Activated T-helper 9 cell treated with anti-CD3 and anti-CD28 coated beads, Interleukin-2, amount 50 U/mL, for 16 hours (primary cell): ENCODE measurements around the gene AGO3.

Experiments
- DNase-seq: peaks from one replicate; pipeline ENCODE4 v3.0.0-alpha.2; 2020; ENCODE audit warnings: low read depth

The AGO3 gene

DNA sequence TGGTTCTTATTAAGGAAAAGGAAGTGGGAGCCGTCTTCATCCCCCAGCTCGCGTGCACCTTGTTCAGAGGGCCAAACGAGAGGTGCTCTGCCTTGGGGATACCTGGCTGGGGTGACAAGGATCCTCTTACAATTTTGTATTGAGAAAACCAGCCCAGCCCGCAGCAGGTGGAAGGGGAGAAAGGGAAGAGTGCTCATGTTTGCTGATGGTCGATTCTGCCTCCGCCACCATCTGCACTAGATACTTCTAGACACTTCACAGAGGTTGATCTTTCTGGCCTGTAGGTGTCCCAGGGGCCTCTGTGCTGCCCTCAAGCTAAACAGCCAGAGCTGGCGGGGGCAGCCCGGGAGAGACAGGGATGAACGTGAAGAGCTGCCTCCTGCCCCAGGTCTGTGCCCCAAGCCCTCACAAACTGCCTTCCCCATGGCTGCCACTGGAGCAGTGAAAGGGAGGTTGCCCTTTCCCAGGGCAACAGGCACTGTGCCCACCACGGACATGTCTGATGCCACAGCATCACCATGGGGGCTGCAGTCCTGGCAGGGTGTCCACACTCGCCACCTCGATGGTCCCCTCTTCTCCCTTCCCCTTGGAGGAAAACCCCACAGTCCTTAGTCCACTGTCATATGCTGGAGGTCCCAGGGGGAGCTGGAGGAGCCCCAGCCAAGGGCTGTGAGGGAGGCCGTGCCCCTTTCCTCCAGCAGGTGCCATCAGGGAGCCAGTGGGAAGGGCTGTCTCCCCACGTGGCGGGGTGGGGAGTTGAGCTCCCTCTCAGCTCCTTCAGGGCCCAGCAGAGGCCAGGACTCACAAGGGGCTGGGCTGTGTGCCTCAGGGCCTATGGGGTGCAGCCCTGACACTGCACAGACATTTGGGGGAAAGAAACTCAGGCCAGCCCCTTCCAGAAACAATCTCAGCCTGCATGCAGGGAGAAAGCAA, 165.9 kb downstream of the AGO3 start:
- DNase-seq: no peak

DNA sequence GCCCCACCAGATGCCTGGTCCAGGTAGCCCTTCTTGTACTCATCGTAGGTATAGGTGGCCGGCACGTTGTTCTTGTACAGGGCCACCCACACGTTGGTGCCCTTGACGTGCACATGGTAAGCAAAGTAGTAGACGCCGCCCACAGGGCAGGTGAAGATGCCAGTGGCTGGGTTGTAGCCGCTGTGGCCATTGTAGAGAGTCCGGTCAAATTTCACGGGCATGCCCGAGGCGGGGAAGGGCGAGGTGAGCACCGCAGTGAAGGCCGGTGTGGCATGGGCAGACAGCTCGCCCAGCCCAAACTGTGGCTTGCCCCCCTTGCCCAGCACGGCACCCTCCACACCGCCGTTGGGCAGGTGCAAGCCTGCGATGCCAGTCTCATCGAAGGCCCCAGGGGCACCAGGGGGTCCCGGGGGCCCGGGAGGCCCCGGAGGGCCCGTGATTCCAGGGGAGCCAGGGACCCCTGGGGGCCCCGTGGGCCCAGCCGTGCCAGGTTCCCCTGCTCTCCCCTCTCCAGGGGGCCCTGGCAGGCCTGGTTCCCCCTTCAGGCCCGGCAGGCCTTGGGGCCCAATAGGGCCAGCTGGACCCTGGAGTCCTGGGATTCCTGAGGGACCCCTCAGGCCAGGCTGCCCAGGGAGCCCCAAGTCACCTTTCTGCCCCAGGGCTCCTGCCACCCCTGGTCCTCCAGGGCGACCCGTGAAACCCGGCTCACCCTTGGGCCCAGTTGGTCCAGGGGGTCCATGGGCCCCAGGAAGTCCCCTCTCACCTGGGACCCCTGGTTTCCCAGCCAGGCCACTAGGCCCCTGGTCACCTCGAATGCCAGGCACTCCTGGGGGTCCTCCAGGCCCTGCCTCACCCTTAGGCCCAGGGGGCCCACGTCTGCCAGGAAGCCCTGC, 167.0 kb downstream of the AGO3 start:
- DNase-seq: no peak

DNA sequence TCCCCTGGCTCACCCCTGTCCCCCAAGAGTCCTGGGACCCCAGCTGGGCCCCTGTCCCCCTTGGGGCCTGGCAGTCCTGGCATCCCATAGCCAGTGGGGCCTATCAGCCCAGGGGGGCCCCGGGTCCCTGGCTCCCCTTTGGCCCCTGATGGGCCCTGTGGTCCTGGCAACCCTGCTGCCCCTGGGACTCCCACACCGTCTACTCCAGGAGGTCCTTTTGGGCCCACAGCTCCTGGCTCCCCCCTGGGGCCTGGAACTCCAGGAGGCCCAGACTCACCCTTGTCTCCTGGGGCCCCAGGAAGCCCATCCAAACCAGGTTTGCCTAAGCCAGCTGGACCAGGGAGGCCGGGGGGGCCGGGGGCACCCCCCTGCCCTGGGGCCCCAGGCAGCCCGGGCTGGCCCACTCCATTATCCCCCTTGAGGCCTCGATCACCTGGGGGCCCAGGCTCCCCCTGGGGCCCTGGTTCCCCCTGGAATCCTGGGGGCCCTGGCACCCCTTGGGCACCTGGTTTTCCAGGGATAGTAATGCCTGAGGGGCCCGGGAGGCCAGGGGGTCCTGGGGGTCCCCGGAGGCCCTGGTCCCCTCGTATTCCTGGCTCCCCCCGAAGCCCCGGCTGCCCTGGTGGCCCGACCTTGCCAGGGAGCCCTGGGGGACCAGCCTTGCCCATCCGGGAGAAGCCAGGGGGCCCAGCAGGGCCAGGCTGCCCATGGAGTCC, 167.9 kb downstream of the AGO3 start:
- no peak for DNase-seq

DNA sequence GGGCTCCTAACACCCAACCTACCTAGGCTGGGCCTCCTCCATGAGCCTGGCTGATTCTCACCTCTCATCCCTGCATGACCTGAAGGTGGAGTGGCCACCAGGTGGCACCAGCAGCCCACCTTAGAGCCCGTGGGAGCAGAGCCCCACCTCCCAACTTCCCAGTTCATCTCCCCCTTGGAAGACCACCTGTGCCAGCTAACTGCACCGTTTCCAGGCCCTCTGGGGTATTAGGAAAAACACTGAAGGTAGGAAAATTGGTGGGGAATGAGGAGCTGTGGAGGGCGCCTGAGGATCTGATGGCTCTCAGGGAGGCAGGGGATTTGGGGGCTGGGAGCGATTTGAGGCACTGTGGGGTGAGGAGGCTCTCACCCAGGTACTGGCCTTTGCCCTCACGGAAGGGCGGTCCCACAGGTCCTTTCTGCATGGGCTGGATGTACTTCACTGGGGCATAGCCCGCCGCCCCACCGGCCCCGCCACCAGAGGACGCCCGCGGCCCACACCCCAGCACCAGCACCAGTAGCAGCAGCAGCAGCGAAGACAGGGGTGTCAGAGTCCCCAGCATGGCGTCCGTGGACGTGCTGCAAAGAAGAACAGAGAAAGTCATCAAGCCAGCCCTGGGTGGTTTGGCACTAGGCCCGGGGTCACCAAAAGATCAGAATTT, 168.9 kb downstream of the AGO3 start:
- peak; percentile 62 for DNase-seq

DNA sequence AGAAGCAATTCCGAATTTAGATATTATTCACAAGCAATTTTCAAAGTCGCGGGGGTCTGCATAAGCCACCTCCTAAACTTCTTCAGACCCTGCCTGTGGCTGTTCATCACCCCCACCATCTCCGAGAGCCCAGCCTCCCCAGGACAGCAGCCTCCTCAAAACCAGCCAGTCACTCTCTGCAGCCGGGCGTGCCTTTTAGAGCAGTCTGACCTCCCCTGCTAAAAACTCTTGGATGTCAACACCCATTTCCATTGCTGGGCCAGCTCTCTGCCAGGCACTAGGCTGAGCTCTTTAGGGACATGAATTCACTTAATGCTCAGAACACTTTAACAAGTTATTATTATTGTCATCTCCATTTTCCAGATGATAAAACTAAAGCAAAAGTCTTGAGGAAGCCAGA, 169.5 kb downstream of the AGO3 start:
- no peak for DNase-seq

DNA sequence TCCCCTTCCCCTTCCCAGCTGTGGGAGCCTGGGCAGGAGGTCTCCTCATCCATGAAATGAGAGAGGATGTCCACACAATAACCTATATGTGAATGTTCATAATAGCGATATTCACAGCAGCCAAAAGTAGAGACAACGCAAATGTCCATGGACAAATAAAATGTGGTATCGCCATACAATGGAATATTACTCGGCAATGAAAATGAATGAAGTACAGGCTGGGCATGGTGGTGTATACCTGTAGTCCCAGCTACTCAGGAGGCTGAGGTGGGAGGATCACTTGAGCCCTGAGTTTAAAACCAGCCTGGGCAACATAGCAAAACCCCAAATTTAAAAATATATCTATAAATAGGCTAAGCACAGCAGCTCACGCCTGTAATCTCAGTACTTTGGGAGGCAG, 170.6 kb downstream of the AGO3 start:
- no peak for DNase-seq

DNA sequence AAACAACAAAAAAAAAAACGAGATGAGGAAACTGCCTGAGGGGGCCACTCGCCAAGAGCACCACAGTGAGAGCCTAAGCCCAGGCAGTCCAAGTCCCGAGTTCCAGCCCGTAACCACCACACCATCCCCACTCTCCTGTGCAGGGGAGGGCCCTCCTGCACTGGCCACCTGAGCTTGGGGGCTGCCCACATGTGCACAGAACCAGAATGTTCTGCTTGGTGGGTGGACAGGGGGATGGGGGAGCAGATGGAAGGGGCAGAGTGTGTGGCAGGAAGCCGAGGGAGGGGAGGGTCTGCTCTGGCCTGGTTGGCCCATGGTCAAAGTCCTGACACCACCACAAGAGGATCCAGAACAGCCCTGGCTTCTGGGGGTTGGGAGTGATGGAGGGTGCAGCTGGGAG, 175.4 kb downstream of the AGO3 start:
- DNase-seq: no peak

DNA sequence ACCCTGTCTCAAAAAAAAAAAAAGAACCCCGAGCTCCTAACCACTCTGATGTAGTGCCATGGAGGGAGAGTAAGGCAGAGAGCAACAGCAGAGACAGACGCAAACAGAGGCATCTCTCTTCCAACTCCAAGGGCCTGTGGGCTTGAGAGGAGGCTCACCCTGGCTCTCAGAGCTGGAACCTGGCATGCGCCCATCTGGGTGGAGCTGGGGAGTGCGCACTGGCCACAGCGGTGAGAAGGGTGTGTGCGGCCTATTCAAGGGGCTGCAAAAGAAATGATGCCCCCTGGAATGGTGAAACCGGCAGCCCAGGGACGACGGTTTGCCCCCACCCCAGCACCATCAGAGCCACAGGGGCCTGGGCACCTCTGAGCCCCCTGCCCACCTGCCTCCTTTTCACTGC, 176.5 kb downstream of the AGO3 start:
- no peak for DNase-seq

DNA sequence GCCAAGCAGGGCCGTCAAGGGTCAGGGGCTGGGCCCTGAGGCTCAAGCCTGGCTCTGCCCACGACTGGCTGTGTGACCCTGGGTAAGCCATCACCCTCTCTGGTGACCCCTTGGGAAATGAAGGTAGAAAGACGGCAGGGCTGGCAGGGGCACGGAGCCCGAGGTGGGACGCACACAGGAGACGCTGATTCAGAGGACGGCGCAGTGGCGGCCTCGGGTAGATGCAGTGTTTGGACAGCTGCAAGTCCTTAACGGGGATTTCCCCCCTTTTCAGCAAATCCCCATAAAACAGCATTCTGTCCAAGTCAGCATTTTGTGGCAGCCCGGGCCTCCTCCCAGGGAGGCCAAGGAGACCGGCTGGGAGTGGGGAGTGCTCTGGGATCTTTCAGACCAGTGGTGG, 177.4 kb downstream of the AGO3 start:
- DNase-seq: no peak

DNA sequence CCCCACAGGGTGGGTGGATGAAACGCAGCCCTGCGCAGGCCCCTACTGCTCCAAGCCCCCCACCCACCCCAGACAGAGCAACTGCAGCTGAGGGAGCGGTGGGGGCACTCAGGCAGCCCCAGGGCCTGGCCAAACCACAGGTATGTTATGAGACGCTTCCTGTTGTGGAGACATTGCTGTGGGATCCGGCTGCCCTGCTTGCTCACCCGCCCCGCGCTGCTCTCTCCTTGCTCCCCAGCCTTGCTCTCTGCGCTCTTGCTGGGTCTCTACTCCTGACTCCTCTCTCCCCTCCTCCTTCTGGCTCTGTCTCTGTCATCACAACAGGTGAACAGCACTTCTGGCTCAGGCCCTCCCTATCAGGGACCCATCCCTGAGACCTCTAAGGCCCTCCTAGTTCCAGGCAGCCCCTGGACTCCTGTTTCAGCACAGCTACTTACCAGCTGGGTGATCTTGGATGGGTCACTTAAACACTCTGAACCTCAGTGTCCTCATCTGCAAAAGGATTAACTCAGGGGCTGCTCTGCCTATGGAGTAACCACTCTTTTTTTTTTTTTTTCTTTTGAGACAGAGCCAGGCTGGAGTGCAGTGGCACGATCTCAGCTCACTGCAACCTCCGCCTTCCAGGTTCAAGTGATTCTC, 178.3 kb downstream of the AGO3 start:
- no peak for DNase-seq

DNA sequence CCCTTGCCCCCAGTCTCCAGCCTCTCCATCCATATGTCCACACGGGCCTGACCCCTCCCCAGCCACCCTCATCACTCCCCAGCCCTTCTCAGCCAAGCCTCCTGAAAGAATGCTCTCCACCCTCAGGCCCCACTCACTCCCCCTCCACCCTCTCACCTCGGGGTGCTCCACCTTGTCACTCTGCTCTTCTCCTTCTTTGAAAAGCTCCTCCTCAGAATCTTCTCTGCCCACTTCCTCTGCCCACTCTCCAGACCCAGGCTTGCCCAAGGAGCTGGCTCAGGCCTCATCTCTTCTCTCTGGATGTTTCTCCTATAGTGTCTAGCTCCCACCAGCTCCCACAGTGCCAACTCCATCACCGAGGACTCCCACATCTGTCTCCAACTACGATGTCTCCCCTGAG, 180.2 kb downstream of the AGO3 start:
- no peak for DNase-seq

DNA sequence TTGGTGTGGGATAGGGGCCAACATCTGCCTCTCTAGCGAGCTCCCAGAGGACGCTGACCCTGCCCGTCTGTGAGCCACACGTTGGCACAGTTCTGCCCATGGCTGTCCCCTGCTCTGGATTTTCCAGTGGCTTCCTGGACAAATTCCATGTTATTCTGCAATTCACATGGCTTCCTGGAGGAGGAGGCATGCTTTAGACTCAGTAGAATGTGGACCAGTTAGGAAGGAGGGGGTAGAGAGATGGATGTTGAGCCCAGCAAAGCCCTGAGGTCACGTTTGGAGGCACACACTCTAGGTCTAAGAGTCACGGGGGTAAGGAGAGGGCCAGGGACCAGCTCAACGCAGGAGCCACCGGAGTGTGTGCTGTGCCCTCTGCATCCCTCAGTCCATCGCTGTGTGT, 181.9 kb downstream of the AGO3 start:
- no peak for DNase-seq

DNA sequence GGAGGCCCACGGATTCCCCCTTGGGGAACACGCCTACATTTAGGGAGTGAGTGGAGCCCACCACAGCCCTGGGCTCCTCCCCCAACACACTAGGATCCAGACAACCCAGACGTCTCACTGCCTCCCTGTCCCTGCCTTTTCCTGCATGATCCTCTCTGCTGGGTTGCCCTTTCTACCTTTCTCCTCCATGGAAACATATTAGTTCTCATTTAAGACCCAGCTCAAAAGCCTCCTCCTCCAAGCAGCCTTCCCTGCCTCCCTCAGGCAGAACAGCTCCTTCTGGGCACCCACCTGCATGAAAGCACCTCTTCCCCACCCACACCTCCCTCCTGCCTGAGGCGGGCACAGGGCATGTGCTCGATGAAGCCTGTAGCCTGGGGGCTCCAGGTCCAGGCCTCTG, 183.5 kb downstream of the AGO3 start:
- no peak for DNase-seq

DNA sequence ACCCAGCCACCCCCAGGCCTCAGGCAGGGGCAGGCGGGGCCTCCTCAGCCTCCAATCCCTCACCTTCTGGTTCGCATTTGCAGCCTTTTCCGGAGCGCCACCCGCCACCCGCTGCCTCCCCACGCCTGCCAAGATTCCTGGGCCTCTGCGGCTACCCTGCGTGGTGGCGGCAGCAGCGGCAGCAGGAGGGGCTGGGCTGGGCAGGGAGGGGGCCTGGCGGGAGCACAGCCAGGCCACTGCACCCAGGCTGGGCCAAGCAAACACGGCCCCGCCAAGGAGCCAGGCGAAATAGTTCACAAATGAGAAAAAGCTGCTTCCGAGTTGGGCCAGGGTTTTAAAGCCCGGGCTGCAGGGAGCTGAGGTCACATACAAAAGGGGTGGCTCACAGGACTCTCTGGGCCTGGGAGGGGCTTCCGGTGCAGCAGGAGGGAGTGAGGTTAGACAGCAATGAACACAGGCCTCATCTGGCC, 184.3 kb downstream of the AGO3 start:
- DNase-seq: no peak

DNA sequence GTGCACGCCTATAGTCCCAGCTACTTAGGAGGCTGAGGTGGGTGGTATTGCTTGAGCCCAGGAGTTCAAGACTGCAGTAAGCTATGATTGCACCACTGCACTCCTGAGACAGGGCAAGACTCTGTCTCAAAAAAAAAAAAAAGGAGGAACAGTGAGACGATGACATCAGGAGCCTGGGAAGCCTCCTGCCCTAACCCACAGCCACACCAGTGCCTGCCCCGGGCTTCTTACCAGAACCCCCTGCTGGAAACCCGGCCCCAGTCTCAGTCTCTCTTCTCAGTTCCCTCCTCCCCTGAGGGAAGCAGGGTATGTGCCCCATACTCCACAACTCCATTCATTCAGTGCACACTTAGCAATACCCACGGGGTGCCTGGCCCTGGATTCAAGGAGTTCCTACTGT, 185.0 kb downstream of the AGO3 start:
- no peak for DNase-seq

DNA sequence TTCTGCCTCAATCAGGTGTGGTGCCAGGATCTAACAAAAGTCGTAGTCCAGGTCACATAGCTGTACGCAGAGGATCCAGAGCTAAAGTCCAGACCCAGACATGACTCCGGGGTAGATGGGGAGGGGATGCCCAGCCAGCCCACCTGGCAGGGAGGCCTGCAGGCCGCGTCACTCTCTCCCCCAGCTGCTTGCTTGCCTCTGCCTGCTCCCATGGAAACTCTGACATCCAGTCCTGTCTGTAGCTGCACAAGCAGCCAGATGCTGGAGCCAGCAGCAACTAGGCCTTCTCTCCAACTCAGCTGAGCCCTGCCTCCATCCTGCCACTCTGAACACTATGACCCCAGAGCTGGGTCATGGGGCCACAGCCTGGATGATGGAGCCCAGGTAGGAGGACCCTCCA, 186.0 kb downstream of the AGO3 start:
- DNase-seq: no peak

DNA sequence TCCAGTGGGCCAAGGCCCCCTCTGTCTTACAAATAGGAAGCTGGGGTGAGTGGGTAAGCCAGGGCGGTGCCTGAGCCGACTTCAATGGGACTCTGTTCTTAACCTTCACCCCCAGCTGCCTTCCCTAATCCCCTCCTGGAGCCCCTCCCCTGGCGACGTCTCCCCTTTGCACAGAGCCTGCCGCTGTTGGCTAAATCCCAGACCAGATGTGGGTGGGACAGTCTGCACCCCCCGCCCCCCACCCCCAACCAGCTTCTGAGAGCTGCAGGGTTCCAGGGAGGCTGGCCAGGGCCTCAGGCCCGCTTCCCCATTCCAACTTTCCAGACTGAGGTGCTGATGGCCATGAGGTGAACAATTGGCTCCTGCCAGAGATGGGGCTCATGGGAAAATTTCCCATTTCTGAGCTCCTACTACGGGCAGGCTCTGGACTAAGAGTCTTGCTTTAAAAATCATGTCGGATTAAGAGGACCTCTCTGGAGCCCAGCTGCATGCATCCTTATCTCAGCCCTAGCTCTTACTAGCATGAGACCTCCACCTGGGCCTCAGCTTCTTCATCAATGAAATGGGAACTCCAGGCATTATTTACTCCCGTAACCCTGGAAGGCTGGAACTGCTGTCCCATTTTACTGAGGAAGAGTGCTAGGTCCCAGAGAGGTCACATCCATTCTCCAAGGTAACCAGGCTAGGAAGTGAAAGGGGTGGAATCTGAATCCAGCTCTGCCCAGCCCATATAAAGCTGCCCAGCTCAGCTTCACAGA, 187.7 kb downstream of the AGO3 start:
- DNase-seq: no peak

DNA sequence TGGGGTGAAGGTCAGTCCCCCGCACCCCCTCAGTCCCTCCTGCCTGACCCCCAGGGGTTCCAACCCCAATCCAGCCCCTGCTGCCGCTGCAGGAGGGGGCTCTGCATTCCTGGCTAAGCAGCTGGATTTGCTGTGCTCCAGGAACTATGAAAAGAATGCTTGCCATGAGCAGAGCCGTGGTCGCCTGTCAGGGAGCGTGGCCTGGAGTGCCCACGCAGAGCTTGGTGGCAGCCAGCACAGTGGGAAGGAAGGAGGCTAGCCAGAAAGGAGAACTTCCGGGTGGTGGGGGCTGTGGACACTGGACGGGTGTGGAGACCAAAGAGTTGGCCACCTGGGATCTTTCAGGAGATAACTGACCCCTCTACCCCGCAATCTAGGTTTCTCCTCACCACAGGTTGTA, 188.6 kb downstream of the AGO3 start:
- no peak for DNase-seq
